OCI-LY1 (cell line): ENCODE measurements around the gene CSF1.

ENCODE experiments used
- EZH2 ChIP-seq: fragments of 200-600 bp; sonication (generic), shearing (Covaris generic); IDR thresholded peaks from 2 replicates; pipeline ENCODE4 v1.8.0; 2017; ENCODE audit warnings: borderline replicate concordance, mixed run types, mild to moderate bottlenecking, antibody characterized with exemption, low read length, moderate library complexity, mixed read lengths
- TF ChIP-seq, protein P1 (sequence below): fragments of 200-600 bp; sonication (generic), shearing (Covaris generic); IDR thresholded peaks from 2 replicates; pipeline ENCODE4 v1.5.1; 2017; ENCODE audit warnings: mild to moderate bottlenecking, antibody characterized with exemption, low read length, moderate library complexity, mixed read lengths

GRCh38 chr1:109890115-109890953, 20.3 kb upstream of the CSF1 start:
- TF ChIP-seq, protein P1, sequence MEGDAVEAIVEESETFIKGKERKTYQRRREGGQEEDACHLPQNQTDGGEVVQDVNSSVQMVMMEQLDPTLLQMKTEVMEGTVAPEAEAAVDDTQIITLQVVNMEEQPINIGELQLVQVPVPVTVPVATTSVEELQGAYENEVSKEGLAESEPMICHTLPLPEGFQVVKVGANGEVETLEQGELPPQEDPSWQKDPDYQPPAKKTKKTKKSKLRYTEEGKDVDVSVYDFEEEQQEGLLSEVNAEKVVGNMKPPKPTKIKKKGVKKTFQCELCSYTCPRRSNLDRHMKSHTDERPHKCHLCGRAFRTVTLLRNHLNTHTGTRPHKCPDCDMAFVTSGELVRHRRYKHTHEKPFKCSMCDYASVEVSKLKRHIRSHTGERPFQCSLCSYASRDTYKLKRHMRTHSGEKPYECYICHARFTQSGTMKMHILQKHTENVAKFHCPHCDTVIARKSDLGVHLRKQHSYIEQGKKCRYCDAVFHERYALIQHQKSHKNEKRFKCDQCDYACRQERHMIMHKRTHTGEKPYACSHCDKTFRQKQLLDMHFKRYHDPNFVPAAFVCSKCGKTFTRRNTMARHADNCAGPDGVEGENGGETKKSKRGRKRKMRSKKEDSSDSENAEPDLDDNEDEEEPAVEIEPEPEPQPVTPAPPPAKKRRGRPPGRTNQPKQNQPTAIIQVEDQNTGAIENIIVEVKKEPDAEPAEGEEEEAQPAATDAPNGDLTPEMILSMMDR, result no peak
- no peak for TF ChIP-seq EZH2
